Dermis microvascular lymphatic vessel endothelial cell (primary cell): ENCODE measurements around the gene TMTC2. TPM values are rescaled to one million over a fixed set of nuclear protein-coding genes. Genes with fewer than 3 reads are reported as not detected.

Experiments used
- DNase-seq, 2 donors: peaks; one replicate each; pipeline versions ENCODE4 v3.0.0 to v3.0.0-alpha.2; 2010; ENCODE audit warnings: low read depth in 2 of 2
- total RNA-seq: library from RNA; depleted of rRNA; stranded (reverse); fragments of >200 nt; gene quantifications from 2 replicates; pipeline ENCODE4 v1.2.1, GENCODE V29; 2014

TMTC2 gene
- total RNA-seq, 1 donor from 2014 or later, result 4.9 TPM

- no peak for DNase-seq
Measured at GRCh38 chr12:82682326-82682725, 4.4 kb upstream of the TMTC2 start.

- DNase-seq, result no peak
Measured at GRCh38 chr12:82682851-82683261, 3.9 kb upstream of the TMTC2 start.

- DNase-seq, result peak; percentile 88 to 95
Measured at GRCh38 chr12:82685790-82686167, 927 bp upstream of the TMTC2 start.

GRCh38 chr12:82687021-82688011 lies 610 bp downstream of the TMTC2 start:
- peak in 1 of 2 donors; percentile 24 for DNase-seq

- DNase-seq, result peak in 1 of 2 donors; percentile 1
Measured at GRCh38 chr12:82688035-82688501, 1.4 kb downstream of the TMTC2 start.

- no peak for DNase-seq
Measured at GRCh38 chr12:82688596-82688995, 1.9 kb downstream of the TMTC2 start.

GRCh38 chr12:82690006-82690405 lies 3.3 kb downstream of the TMTC2 start:
- DNase-seq, result no peak

- no peak for DNase-seq
Measured at GRCh38 chr12:82691513-82691912, 4.8 kb downstream of the TMTC2 start.

GRCh38 chr12:82694276-82694675 lies 7.6 kb downstream of the TMTC2 start:
- no peak for DNase-seq

GRCh38 chr12:82694970-82695369 lies 8.3 kb downstream of the TMTC2 start:
- peak in 1 of 2 donors; percentile 6 for DNase-seq

- DNase-seq, result no peak
Measured at GRCh38 chr12:82695531-82695930, 8.8 kb downstream of the TMTC2 start.

- no peak for DNase-seq
Measured at GRCh38 chr12:82696543-82696942, 9.8 kb downstream of the TMTC2 start.

- DNase-seq, result no peak
Measured at GRCh38 chr12:82698708-82699564, 12.2 kb downstream of the TMTC2 start.

GRCh38 chr12:82705774-82706173 lies 19.1 kb downstream of the TMTC2 start:
- no peak for DNase-seq

GRCh38 chr12:82708061-82708879 lies 21.6 kb downstream of the TMTC2 start:
- no peak for DNase-seq

- DNase-seq, result no peak
Measured at GRCh38 chr12:82709794-82710355, 23.2 kb downstream of the TMTC2 start.

GRCh38 chr12:82710741-82711140 lies 24.0 kb downstream of the TMTC2 start:
- DNase-seq, result no peak

GRCh38 chr12:82714427-82714826 lies 27.7 kb downstream of the TMTC2 start:
- no peak for DNase-seq

GRCh38 chr12:82721726-82722125 lies 35.0 kb downstream of the TMTC2 start:
- no peak for DNase-seq

GRCh38 chr12:82723093-82723492 lies 36.4 kb downstream of the TMTC2 start:
- no peak for DNase-seq

GRCh38 chr12:82723891-82724290 lies 37.2 kb downstream of the TMTC2 start:
- no peak for DNase-seq
